ENCODE results near the gene SYCE1.
"Not testable (repeated sequence)": the region's sequence is repeated elsewhere in the genome, so short reads cannot be mapped to it uniquely, and the experiment has no call there.

Gene SYCE1

GRCh38 chr10:133565441-133566294, at the start of gene SYCE1:
SYCE1 (minus strand) TSS chr10:133565583; CDS start chr10:133565529, 54 bp downstream.
- DNase-seq (ENCODE audit: low read depth in 2 of 2) = no peak

DNA sequence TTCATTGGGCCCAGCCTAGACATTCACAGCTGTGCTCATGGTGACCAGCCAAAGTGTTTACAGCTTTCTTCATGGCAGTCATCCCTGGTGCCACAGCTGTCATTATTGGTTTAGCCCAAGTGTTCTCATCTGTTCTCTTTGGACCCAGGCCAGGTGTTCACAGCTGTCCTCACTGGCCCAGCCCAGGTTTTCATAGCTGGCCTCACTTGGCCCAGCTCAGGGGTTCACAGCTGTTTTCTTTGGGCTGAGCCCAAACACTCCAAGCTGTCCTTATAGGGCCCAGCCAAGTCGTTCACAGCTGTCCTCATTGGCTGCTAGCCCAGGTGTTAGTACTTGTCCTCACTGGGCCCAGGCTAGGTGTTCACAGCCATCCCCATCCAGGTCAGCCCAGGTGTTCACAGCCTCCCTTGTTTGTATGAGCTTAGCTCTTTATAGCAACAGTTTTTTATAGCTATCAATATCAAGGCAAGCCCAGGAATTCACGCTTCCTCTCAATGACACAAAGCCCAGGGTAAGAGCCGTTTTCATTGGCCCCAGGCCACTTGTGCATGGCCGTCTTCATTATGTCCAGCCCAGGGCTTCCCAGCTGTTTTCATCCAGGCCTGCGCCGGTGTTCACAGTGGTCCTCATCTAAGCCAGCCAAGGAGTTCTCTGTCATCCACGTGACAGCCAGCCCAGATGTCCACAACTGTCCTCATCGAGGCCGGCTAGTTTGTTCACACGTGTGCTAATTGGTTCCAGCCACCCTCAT, 49.6 kb upstream of the SYCE1 start:
- no peak for DNase-seq (ENCODE audit: low read depth in 2 of 2)

- DNase-seq (ENCODE audit: low read depth in 2 of 2) = no peak
Observed at GRCh38 chr10:133613699-133614098, 48.3 kb upstream of the SYCE1 start.

GRCh38 chr10:133611079-133611478, 45.7 kb upstream of the SYCE1 start:
- no peak for DNase-seq (ENCODE audit: low read depth in 2 of 2)

GRCh38 chr10:133608855-133609254, 43.5 kb upstream of the SYCE1 start:
- DNase-seq (ENCODE audit: low read depth in 2 of 2) = no peak

DNA sequence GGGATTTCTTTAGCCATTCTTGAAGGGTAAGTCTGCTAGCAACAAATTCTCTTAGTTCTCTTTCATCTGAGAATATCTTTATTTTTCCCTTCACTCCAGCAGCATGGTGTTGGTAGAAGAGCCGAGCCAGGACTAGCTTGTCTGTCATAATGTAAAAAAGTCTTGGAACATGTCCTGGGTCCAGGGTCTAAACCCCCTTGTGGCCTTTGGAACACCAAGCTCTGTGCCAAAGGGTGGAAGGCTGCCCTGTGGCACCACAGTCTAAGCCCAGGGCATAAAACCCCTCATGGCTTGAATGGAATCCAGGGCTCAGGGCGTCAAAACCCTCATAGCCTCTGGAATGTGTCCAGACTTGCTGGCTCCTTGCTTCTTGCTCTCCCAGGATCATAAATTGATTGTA, 38.1 kb upstream of the SYCE1 start:
- not testable (repeated sequence) for DNase-seq (ENCODE audit: low read depth in 2 of 2)

DNA sequence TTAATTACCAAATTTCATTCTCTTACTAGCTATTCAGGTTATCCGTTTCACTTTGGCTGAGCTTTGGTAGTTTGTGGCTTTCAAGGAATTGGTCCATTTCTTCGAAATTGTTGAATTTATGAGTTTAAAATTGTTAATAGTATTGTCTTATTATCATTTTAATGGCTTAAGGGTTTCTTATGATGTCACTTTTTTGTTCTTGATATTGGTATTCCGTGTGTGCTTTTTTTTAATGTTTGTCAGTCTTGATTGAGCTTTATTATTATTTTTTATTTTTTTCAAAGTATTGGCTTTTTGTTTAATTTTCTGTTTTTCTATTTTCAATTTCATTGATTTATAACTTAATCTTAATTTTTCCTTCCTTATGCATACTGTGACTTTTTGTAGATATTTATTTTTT, 35.3 kb upstream of the SYCE1 start:
- no peak for DNase-seq (ENCODE audit: low read depth in 2 of 2)

GRCh38 chr10:133599869-133600268, 34.5 kb upstream of the SYCE1 start:
- not testable (repeated sequence) for DNase-seq (ENCODE audit: low read depth in 2 of 2)

GRCh38 chr10:133592716-133593115, 27.3 kb upstream of the SYCE1 start:
- DNase-seq (ENCODE audit: low read depth in 2 of 2) = no peak

DNA sequence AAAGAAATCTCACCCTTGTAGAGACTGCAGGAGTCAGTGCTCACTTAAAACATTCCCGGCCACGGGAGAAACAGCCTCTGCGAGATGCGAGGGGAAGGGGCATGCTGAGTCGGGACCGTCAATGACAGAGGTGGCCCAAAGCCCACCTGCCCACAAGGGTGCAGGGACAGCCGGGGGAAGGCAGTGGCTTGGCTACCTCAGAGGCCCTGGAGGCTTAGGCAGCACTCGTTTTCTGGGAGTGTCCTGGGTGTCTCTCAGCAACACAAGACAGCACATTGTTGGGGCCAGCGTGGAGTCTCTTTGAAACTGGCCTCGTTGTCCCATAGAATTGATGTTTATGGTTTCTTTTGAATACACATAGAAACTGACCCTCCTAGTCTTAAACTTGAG, 25.6 kb upstream of the SYCE1 start:
- DNase-seq (ENCODE audit: low read depth in 2 of 2) = no peak

DNA sequence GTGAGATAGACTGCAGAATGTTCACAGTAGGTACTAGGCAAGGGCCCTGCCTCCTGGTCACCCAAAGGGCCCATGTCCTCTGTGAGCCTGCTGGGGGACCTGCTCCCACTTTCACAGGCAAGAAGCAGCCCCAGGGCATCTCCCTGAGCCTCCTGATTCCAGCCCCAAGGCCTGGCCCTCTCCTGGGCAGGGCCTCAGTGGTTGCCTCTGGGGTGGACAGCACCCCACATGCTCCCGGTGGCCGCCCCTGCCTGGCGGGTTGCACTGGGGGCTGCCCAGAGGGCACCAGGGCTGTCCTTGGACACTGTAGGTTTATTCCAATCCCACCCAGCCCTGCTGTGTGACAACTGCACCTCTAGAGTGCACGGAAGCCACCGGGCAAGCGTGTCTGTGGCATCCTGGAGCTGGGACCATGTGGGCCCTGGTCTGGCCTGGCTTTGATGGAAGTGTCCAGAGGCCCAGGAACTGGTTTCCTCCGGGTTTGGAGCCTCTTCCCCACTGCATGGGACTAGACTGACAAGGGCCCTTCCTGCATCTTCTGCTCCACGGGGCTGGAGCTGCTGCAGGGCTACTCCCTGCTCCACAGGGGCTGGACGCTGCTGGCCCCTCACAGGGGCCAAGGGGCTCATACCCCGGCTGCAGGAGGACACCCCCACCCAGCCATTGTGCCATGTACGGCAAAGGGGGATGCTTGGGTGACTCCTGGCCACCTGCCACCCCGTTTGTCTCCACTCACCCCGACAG, 25.0 kb upstream of the SYCE1 start:
- no peak for DNase-seq (ENCODE audit: low read depth in 2 of 2)

DNA sequence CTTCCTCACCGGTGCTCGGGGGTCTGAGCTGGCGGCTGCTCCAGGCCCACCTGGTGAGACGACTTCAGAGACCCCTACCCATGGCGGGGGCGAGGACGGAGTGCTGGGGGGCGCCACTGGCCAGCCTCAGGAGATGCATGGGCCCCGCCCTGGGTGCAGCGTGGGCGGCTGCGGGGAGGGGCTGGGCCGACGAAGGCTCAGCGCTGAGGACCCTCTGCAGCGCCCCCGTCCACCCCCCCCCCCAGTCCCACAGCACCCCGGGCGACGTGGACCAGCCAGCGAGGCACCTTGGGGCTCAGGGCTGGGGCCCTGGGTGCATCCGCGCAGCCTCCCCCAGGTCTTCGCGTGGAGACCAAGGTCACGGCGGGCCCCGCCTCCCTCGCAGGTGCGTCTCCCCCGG, 11.7 kb upstream of the SYCE1 start:
- not testable (repeated sequence) for DNase-seq (ENCODE audit: low read depth in 2 of 2)

GRCh38 chr10:133573460-133573859, 8.1 kb upstream of the SYCE1 start:
- not testable (repeated sequence) for DNase-seq (ENCODE audit: low read depth in 2 of 2)

GRCh38 chr10:133572055-133572454, 6.7 kb upstream of the SYCE1 start:
- DNase-seq (ENCODE audit: low read depth in 2 of 2) = not testable (repeated sequence)

DNA sequence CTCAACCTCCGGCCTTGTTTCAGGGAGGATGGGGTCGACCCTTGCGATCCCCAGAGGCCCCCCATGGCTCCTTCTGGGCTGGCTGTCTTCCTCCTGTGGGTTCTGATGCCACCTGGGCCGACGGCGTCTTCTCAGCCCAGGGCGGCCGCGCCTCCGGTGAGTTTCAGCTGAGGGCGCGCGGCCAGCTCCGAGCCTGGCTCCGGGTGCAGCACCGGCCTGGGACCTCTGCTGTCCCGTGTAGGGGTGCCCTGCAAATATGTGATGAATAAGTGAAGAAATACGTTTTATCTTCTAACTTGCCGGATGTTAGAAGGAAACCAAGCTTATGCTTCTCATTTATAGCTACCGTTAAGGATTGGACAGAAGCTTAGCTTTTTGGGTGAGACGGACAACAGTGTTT, 4.4 kb upstream of the SYCE1 start:
- not testable (repeated sequence) for DNase-seq (ENCODE audit: low read depth in 2 of 2)

GRCh38 chr10:133568831-133569527, 3.6 kb upstream of the SYCE1 start:
- DNase-seq (ENCODE audit: low read depth in 2 of 2) = not testable (repeated sequence)

DNA sequence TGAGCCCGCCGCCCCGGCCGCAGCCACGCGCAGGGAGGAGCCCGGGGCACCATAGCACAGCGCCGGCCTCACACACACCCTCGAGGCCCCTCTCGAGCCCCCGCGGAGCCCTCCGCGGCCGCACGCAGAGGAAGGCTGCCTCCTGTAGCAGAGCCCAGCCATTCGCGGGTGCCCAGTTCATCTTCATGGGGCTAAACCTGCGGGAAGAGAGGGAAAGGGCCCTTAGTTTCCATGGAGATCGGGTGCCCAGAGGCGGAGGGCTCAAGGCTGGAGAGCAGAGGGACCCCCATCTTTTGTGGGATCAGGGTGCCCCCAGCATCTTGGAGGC, 2.9 kb upstream of the SYCE1 start:
- DNase-seq (ENCODE audit: low read depth in 2 of 2) = no peak

DNA sequence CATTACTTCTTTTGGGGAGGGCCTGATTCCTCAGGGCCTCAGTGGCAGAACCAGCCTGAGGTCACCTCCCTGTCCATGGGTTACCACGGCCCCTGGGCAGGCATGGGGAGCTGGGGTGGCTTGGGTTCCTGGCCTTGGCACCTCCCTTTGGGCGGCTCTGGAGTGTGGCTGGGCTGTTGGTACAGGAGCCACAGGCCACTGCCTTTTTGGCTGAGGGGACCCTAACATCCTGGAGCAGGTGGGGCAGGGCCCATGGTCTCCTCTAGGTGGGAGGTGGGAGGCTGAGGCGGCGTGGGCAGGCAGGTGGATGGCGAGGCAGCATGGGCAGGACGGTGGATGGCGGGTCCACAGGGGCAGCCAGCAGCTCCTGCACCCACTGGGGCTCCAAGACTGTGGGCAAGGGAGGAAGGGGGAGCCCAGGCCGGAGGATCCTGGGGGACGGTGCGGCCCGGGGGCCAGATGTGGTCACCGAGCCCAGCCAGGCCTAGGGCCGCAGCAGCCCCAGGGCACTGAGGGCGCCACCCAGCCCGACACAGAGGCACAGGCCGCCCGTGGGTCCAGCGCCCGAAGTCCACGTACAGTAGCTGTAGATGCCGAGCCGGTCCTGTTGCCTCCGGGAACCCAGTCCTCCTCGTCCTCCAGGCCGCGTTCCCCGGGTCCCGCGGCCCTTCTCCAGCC, 2.4 kb upstream of the SYCE1 start:
- no peak for DNase-seq (ENCODE audit: low read depth in 2 of 2)

- DNase-seq (ENCODE audit: low read depth in 2 of 2) = no peak
Observed at GRCh38 chr10:133567119-133567518, 1.7 kb upstream of the SYCE1 start.

GRCh38 chr10:133564816-133565215, 567 bp downstream of the SYCE1 start:
- DNase-seq (ENCODE audit: low read depth in 2 of 2) = no peak

DNA sequence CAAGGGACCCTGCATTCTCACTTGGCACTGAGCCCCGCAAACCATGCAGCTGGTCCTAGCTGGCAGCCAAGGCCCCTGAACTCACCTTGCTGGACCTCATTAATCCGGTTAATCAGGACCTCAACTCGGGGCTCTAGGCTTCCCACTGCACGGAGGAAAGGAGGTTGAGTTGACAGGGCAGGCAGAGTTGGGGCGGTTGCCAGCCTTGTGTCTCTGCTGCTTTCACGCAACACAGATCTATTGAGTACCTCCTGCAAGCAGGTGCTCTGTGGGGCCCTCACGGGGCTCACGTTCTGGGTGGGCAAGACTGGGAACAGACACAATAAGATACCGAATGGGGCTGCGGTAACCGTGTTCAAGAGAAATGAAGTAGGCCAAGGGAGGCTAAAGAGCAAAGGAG, 6.2 kb downstream of the SYCE1 start:
- DNase-seq (ENCODE audit: low read depth in 2 of 2) = no peak
